Stimulated activated memory B cell treated with anti-CD40 and anti-IgM and Interleukin-4, amounts not matched to agents 10 μg/mL and 1 μg/mL and 100 μg/mL, for 72 hours (primary cell): ENCODE results near the gene WDFY3.

Experiments used
- ATAC-seq: fragments of 150-1000 bp; cut with Tn5 transposase; 2 replicates; pipeline ENCODE4 v1.10.0; 2021
- H3K27ac Mint-ChIP-seq: one replicate; pipeline ENCODE4 v1.8.0; 2022; ENCODE audit warnings: mild to moderate bottlenecking, mixed read lengths
- H3K27me3 Mint-ChIP-seq: one replicate; pipeline ENCODE4 v1.8.0; 2022; ENCODE audit warnings: mixed read lengths
- H3K36me3 Mint-ChIP-seq: one replicate; pipeline ENCODE4 v1.8.0; 2022; ENCODE audit warnings: mixed read lengths
- H3K4me1 Mint-ChIP-seq: one replicate; pipeline ENCODE4 v1.8.0; 2022; ENCODE audit warnings: mixed read lengths
- H3K4me3 Mint-ChIP-seq: one replicate; pipeline ENCODE4 v1.8.0; 2022; ENCODE audit warnings: mild to moderate bottlenecking, moderate library complexity, mixed read lengths
- H3K9me3 Mint-ChIP-seq: one replicate; pipeline ENCODE4 v1.8.0; 2022; ENCODE audit warnings: mixed read lengths

WDFY3 gene

DNA sequence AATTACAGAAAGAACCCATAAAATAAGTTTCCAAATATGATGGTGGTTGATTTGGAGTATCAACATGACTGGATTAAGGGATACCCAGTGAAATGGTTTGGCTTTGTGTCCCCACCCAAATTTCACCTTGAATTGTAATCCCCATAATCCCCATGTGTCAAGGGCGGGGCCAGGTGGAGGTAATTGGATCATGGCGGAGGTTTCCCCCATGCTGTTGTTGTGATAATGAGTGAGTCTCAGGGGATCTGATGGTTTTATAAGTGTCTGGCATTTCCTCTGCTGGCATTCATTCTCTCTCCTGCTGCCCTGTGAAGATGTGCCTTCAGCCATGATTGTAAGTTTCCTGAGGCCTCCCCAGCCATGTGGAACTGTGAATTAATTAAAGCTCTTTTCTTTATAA is 39.1 kb downstream of the WDFY3 start:
- ATAC-seq: no peak
- peaks cover 2% of the 10 kb centered on the region for H3K9me3 Mint-ChIP-seq
- no peak overlapping the region for H3K27ac Mint-ChIP-seq
- no peaks in the 10 kb centered on the region for H3K4me1 Mint-ChIP-seq
- no peak overlapping the region for H3K4me3 Mint-ChIP-seq
- peaks cover 10% of the 10 kb centered on the region for H3K27me3 Mint-ChIP-seq
- no peaks in the 10 kb centered on the region for H3K36me3 Mint-ChIP-seq

DNA sequence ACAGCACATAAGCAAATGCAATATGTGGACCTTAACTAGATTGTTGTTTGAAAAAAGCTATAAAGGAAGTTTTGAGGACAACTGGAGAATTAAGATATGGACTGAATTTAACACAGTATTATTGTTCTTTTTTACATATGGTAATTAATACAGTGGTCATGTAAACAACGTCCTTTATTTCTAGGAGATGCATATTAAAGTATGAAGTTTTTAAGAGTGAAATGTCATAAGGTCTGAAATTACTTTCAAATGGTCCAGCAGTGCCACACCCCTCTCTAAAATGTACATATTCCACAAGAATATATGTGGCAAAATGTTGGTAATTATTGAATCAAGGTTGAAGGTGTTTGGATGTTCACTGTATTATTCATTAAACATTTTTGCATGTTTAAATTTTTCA is 40.9 kb downstream of the WDFY3 start:
- H3K27me3 Mint-ChIP-seq: peaks cover 10% of the 10 kb centered on the region
- H3K27ac Mint-ChIP-seq: no peak overlapping the region
- H3K9me3 Mint-ChIP-seq: peaks cover 2% of the 10 kb centered on the region
- ATAC-seq: no peak
- H3K4me3 Mint-ChIP-seq: no peak overlapping the region
- H3K36me3 Mint-ChIP-seq: no peaks in the 10 kb centered on the region
- H3K4me1 Mint-ChIP-seq: no peaks in the 10 kb centered on the region

- H3K27me3 Mint-ChIP-seq: peaks cover 10% of the 10 kb centered on the region
- H3K4me1 Mint-ChIP-seq: no peaks in the 10 kb centered on the region
- H3K36me3 Mint-ChIP-seq: no peaks in the 10 kb centered on the region
- no peak overlapping the region for H3K27ac Mint-ChIP-seq
- no peak for ATAC-seq
- no peak overlapping the region for H3K4me3 Mint-ChIP-seq
- peaks cover 2% of the 10 kb centered on the region for H3K9me3 Mint-ChIP-seq
Measured at GRCh38 chr4:84924434-84924833, 42.1 kb downstream of the WDFY3 start.

GRCh38 chr4:84920617-84921016 is 45.9 kb downstream of the WDFY3 start:
- H3K4me3 Mint-ChIP-seq: no peak overlapping the region
- peaks cover 10% of the 10 kb centered on the region for H3K27me3 Mint-ChIP-seq
- no peak for ATAC-seq
- H3K36me3 Mint-ChIP-seq: no peaks in the 10 kb centered on the region
- H3K4me1 Mint-ChIP-seq: no peaks in the 10 kb centered on the region
- H3K9me3 Mint-ChIP-seq: no peaks in the 10 kb centered on the region
- no peak overlapping the region for H3K27ac Mint-ChIP-seq

DNA sequence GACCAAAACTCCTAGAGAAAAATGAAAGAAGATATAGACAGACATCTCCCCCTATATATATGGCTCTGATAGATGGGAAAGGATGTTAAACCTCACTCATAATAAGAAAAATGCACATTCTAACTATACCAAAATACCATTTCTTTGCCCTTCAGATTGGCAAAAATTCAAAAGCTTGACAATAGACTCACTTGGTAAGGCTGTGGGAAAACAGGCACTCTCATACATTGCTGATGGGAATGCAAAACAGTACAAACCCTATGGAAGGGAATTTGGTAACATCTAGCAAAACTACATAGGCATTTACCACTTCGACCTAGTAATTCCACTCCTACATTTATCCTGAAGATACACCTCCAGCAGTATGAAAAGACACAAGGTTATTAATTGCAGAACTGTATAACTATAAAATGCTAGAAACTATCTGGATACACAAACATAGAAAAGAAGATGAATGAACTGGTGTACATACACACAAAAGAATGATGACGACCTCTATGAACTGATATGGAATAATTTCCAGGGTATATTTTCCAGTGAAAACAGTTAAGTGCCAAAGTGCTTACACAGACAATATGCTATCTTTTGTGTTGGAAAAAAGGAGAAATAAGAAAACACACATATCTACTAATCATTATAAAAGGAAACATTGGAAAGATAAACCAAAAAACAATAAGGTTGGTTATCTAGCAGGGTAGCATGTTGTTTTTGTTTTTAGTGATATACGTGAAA is 48.5 kb downstream of the WDFY3 start:
- Mint-ChIP-seq H3K36me3 (no peaks in the 10 kb centered on the region), H3K4me3 (no peak overlapping the region), H3K4me1 (no peaks in the 10 kb centered on the region), H3K9me3 (no peaks in the 10 kb centered on the region), H3K27me3 (no peaks in the 10 kb centered on the region), H3K27ac (no peak overlapping the region)
- no peak for ATAC-seq

- Mint-ChIP-seq H3K36me3 (no peaks in the 10 kb centered on the region), H3K4me3 (no peak overlapping the region), H3K27ac (no peak overlapping the region), H3K27me3 (no peaks in the 10 kb centered on the region), H3K9me3 (no peaks in the 10 kb centered on the region), H3K4me1 (no peaks in the 10 kb centered on the region)
- ATAC-seq: no peak
Measured at GRCh38 chr4:84917086-84917821, 49.2 kb downstream of the WDFY3 start.

DNA sequence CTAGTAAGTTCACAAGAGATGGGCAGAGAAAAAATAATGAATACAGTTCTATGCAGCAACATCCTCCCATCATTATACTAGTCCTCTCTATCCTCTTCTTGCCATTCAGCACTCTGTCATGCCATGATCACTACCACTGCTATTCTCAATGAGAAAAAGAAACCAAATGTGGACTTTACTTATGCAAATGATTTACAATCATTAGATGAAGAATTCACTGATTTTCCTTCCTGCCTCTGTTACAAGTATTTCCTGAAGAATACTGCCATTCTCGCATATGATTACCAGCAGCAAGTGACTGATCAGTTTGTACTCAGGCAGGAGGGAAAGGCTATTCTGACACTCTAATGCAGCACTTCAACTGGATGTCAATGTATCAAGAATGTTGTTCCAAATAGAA is 50.3 kb downstream of the WDFY3 start:
- Mint-ChIP-seq H3K36me3 (no peaks in the 10 kb centered on the region), H3K4me3 (no peak overlapping the region), H3K27me3 (no peaks in the 10 kb centered on the region), H3K4me1 (no peaks in the 10 kb centered on the region), H3K27ac (no peak overlapping the region), H3K9me3 (no peaks in the 10 kb centered on the region)
- no peak for ATAC-seq

- Mint-ChIP-seq H3K9me3 (no peaks in the 10 kb centered on the region), H3K27ac (no peak overlapping the region), H3K27me3 (no peaks in the 10 kb centered on the region), H3K4me3 (no peak overlapping the region), H3K4me1 (no peaks in the 10 kb centered on the region), H3K36me3 (no peaks in the 10 kb centered on the region)
- no peak for ATAC-seq
Measured at GRCh38 chr4:84915396-84915780, 51.1 kb downstream of the WDFY3 start.

- H3K27me3 Mint-ChIP-seq: no peaks in the 10 kb centered on the region
- no peak overlapping the region for H3K4me3 Mint-ChIP-seq
- no peaks in the 10 kb centered on the region for H3K36me3 Mint-ChIP-seq
- no peaks in the 10 kb centered on the region for H3K9me3 Mint-ChIP-seq
- H3K4me1 Mint-ChIP-seq: no peaks in the 10 kb centered on the region
- H3K27ac Mint-ChIP-seq: no peak overlapping the region
- ATAC-seq: no peak
Measured at GRCh38 chr4:84914686-84915395, 51.6 kb downstream of the WDFY3 start.

GRCh38 chr4:84913176-84913575 is 53.3 kb downstream of the WDFY3 start:
- Mint-ChIP-seq H3K4me1 (no peaks in the 10 kb centered on the region), H3K4me3 (no peak overlapping the region), H3K27ac (no peak overlapping the region), H3K27me3 (no peaks in the 10 kb centered on the region), H3K36me3 (no peaks in the 10 kb centered on the region), H3K9me3 (no peaks in the 10 kb centered on the region)
- no peak for ATAC-seq

- Mint-ChIP-seq H3K4me1 (no peaks in the 10 kb centered on the region), H3K4me3 (no peak overlapping the region), H3K27me3 (no peaks in the 10 kb centered on the region), H3K9me3 (no peaks in the 10 kb centered on the region), H3K27ac (no peak overlapping the region), H3K36me3 (no peaks in the 10 kb centered on the region)
- no peak for ATAC-seq
Measured at GRCh38 chr4:84912741-84913140, 53.7 kb downstream of the WDFY3 start.

DNA sequence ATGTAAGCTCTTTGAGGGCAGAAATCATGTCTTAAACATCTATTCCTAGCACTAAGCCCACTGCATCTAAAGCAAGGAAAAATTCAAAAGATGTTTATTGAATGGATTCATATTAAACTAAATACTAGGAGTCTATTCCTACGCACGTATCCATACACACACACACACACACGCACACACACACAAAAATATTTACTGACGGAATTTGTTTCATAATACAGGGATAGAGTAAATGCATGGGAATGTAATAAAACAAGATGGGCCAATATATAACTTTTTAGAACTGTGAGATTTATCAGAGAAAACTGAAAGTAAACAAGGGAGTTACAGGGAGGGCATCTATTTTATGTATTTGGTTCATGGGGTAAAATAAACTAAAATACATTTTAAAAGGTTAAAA is 57.6 kb downstream of the WDFY3 start:
- H3K27ac Mint-ChIP-seq: no peak overlapping the region
- H3K36me3 Mint-ChIP-seq: no peaks in the 10 kb centered on the region

DNA sequence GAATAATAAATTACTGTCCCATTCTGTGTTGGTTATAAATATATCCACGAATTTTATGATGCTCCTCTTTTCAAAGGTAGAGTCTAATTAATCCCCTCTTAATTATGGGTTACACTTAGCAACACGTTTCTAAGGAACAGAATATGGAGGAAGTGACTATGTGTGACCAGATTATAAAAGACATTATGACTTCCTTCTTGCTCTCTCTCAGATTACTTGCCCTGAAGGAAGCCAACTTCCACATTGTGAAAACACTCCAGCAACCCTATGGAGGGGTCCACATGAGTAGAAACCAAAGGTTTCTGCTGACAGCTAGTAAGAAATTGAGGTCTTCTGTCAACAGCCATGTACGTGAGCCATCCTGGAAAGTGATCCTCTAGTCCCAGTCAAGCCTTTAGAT is 59.3 kb downstream of the WDFY3 start:
- H3K27ac Mint-ChIP-seq: no peak overlapping the region
- ATAC-seq: no peak
- H3K9me3 Mint-ChIP-seq: no peaks in the 10 kb centered on the region
- no peaks in the 10 kb centered on the region for H3K27me3 Mint-ChIP-seq
- H3K4me3 Mint-ChIP-seq: no peak overlapping the region
- no peaks in the 10 kb centered on the region for H3K4me1 Mint-ChIP-seq
- no peaks in the 10 kb centered on the region for H3K36me3 Mint-ChIP-seq

More for the DNA sequence above, 57.6 kb downstream of the WDFY3 start:
- Mint-ChIP-seq H3K27me3 (no peaks in the 10 kb centered on the region), H3K9me3 (no peaks in the 10 kb centered on the region), H3K4me1 (no peaks in the 10 kb centered on the region), H3K4me3 (no peak overlapping the region)
- ATAC-seq: no peak

DNA sequence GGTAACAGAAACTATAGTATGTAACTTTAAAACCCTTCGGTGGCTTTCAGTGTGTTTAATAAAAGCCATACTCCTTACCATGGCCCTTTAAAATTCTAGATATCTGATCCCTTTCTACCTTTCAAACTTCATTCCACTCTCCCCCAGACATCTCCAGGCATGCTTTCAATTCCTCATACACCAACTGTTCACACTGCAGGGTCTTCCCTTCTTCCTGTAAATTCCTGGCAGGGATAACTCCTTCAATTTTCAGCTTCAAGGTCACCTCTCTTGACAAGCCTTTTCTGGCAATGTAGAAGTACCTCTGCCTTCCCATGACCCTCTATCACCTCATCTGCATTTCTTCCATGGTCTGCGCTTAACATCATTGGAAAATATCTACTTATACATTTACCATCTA is 60.8 kb downstream of the WDFY3 start:
- no peak for ATAC-seq
- Mint-ChIP-seq H3K4me3 (no peak overlapping the region), H3K27ac (no peak overlapping the region), H3K9me3 (no peaks in the 10 kb centered on the region), H3K36me3 (no peaks in the 10 kb centered on the region), H3K4me1 (no peaks in the 10 kb centered on the region), H3K27me3 (no peaks in the 10 kb centered on the region)

GRCh38 chr4:84901740-84902281 is 64.7 kb downstream of the WDFY3 start:
- H3K9me3 Mint-ChIP-seq: no peaks in the 10 kb centered on the region
- no peak for ATAC-seq
- no peak overlapping the region for H3K4me3 Mint-ChIP-seq
- no peaks in the 10 kb centered on the region for H3K27me3 Mint-ChIP-seq
- no peaks in the 10 kb centered on the region for H3K36me3 Mint-ChIP-seq
- H3K27ac Mint-ChIP-seq: no peak overlapping the region
- no peaks in the 10 kb centered on the region for H3K4me1 Mint-ChIP-seq
